HG03064 (cell line): ENCODE data around the gene DNM3.

ENCODE experiments used
- ATAC-seq: cut with Tn5 transposase; IDR thresholded peaks from one replicate; pipeline ENCODE4 v1.9.1; 2021; ENCODE audit warnings: low read depth; ENCODE audit not compliant: unreplicated experiment

DNM3 gene

DNA sequence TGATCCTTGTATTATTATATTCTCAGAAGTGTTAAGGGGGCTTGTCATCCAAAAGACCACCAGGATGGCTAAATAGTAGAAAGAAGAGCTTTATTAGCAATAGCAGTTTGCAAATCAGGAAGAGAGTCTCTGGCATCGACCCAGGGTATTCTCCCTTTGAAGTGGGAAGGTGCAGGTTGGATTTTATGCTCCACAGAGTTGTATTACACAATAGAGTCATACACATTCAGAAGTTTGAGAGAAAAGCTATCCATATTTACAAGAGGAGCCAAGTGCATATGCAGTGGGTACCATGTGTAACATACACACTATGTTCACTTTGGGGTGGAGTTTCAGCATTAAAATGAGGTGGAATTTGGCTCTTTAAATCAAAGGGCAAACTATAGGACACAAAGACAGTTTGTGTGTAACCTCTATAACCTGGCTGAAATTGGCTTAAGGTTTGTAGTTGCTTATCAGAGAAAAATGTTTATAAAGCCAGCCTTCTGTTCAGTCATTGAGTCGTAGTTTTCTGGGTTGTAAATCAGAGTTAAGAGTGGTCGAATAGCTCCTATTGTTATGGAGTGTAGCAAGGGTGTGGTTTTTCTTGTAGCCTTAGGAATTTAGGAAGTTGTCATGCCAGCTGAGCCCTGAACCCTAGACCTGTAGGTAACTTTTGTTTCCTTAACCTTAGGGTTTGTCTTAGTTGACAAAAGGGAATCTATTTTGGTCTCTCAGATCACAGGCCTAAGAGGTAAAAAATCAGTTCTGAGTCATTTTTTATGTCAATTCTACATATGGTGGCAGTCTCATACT lies 125.3 kb downstream of the DNM3 start:
- ATAC-seq = no peak

DNA sequence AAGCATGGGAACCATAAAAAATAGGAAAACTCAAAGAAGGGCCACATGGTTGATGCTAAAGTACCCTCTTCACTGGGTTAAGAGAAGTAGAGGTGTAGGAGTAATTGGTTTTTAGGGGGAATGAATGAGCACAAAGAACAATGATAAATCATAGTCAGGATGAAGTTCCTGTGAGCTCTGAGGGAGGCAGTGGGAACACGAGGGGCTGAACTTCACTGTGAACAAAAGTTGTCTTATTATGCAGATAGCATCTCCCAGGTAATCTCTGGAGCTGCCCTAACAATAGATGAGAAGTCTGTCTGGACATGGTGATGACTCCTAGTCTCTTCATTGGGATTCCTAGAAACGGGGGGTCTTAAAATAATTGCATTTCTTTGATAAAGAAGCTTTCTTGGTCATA lies 127.9 kb downstream of the DNM3 start:
- no peak for ATAC-seq

DNA sequence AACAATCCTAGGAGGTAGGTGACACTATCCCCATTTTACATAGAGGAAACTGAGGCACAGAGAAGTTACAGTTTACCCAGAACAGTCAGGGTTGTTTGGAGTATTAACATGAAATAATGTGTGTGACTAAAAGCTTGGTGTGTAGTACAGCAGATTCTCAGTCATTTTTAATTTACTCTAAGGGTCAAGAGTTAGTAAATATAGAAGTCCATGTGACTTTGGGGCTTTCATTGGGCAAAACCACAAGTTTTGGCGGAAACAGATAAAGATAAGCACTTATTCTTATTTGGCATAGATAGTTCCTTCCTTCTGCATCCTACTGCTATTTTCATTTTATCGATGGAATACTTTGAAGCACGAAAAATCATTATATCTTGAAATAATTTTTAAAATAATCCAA lies 128.5 kb downstream of the DNM3 start:
- no peak for ATAC-seq

DNA sequence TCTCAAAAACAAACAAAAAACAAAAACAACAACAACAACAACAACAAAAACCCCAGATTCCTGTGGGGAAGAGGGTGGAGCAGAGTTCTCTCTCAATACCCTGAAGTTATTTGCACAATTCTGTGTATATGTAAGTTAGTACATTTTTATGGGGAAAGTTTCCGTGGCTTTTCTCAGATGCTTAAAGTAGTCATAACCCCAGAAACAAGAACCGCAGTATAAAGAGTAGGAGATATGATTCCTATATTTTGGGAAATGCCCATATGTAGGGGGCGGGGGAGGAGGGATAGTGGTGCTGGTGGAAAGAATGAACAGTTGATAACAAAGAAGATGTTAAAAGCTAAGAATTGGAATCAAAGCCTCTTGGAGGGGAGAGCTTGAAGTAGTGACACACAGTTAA lies 131.5 kb downstream of the DNM3 start:
- no peak for ATAC-seq

DNA sequence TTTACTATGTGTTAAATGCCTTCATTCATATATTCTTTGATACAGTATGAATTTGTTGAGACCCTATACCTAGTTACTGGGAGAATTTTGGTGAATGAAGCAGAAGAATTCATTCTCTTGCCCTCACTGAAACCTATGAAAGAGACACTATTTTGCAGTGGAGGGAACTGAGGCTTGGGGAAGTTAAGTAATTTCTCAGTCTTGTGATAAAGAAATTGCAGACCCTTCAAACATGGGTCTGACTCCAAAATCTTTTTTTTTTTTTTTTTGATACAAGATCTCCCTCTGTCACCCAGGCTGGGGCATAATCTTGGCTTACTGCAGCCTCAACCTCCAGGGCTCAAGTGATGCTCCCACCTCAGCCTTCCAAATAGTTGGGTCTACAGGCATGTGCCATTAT lies 132.1 kb downstream of the DNM3 start:
- ATAC-seq = no peak

DNA sequence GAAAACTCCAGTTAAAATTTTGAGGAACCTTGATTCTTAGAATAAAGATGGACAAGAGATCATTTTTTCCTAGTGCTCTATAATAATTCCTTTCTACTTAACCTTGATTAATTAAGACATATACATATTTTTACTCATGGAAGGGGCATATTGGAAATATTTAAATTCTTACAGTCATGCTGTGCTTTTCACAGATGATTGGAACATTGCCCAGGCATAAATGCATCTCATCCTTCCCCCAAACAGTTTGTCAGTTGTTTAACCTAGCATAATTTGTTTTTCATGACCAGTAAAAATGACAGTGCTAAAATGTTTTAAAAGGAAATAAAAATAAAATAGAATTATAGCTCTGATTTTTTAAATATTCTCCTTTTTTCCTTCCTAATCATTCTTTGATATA lies 140.0 kb downstream of the DNM3 start:
- no peak for ATAC-seq

DNA sequence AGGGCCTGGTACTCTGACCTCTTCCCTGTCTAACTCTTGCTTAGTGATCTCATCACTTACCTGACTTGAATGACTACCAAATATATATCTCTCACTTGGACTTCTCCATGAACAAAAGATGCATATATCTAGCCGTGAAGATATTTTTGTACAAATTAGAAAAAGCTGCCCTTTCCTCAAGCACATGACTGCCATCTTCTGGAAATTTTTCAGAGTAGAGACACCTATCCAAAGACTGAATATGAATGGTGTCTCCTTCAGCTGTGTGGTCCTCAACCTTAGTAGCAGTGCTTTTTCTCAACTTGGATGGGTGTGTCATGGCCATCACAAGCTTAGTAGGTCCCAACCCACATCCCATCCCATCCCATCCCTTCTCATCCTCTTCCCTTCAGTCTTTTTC lies 142.3 kb downstream of the DNM3 start:
- no peak for ATAC-seq

DNA sequence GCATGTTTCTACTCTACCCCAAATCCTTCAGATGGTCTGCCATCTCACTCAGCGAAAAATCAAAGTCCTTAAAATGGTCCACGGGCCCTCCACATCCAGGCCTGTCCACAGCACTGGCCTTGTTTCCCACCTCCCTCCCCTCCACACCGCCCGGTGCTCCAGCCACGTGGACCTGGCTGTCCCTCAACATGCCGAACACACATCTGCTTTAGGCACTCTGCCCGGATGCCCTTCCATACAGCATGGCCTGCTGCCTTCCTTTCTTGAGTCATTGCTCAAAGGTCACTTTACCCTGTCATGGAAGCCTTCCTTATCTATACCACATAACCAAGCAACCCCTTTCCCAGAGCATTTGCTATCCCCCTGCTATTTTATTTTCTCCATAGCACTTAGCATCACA lies 143.0 kb downstream of the DNM3 start:
- ATAC-seq = no peak

DNA sequence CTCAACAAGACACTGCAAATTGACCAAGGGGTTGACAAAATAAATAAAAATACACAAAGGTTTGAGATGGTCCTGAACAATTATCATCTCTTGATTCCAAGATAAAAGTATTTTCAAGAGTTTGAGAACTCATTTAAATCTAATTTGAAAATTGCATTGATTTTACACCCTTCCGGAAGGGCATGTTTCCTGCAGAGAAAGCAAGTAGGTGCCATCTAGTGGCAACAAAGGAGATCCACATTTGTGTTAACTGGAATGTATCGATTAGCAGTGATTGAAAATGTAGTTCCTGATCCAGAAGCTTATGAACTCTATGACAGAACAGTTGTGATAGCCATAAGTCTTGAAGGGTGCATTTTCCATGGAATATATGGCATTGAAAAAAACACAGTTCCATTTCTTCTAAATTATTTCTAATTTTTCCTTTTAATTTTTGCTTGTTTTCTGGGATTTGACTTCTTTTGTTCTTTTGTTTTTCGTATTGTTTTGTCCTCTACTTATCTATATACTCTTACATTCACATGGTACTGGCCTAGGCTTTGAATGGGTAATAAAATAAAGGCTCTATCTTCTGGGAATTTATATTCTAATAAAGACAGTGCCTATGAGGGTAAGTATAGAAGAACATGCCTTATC lies 143.7 kb downstream of the DNM3 start:
- no peak for ATAC-seq

DNA sequence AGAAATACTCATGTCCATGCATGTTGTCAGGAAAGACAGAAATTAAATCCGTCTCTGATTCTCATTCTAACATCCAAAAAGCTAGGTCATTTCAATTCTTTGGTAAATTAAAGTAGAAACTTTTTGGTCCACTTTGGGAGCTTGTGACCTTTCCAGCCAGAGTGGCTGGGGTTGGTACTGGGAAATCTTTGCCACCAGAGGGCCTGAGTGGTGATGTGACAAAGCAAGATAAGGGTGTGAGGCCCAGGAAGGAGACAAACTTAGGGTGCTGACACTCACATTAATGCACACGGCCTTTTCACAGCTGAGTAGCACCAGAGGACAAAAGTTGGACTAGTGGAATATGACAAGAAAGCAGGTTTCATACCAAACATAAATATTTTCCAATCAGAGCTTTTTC lies 144.3 kb downstream of the DNM3 start:
- ATAC-seq = no peak

DNA sequence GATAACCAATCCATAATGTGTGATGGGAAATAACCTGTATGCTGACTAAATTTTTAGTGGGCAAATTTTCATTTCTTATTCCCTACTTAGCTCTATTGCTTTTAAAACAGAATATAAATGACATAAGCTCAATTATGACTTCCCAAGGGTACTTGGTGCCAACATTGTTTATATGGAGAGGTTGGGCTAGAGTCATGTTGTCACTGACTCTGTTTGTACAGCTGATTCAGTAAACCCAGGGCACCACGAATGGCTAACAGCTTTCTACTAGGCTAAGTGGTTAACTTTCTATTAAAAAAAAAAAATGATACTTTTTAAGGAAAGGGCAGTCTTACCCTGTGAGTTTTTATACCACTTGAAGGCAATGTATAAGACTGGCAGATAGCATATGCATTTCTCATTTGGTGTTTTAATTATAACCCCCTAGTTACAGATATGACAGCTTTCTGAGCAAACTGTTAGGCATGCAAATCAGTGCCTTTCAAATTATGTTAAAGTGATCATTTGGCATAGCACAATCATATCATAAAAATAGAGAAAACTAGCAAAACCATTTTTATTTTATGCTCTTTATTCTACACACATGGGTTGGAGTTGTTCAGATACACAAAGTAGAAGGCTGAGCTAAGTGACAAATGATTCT lies 147.1 kb downstream of the DNM3 start:
- no peak for ATAC-seq

DNA sequence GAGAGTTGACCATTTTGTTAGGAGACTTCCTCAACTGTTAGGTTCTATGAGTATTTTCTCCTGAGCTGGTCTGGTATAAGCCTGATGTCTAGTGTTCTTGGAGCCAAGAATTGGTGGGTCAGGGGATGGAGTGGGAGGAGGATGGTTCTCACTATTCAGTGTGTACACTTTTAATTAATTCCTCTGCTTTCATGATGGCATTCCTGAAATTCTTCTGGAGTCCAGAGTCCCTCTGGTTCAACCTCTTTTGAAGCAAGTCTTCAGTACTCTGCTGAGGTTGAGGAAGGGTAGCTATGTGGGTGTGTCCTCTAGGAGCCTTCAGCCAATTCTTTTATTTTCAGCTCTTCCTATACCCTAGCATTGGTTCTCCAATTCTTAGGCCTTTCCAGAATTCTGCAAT lies 149.1 kb downstream of the DNM3 start:
- ATAC-seq = no peak

DNA sequence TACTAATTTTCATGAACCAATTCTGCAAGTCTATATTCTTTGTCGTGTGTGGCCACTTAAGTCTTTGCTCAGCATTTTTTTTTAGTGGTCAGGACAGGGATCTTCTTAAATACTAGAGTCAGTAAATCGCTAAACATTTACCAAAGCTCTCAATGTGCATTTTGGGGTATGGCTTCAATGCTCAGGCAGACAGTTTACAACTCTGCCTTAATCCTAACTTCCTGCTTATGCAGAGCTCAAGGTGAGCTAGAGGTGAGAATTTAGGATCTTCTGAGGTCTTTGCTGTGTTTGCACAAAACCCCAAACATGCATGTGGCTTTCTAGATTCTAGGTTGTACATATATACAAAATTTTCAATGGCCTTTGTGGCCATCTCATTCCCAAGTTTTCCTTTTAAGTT lies 153.0 kb downstream of the DNM3 start:
- ATAC-seq = no peak

DNA sequence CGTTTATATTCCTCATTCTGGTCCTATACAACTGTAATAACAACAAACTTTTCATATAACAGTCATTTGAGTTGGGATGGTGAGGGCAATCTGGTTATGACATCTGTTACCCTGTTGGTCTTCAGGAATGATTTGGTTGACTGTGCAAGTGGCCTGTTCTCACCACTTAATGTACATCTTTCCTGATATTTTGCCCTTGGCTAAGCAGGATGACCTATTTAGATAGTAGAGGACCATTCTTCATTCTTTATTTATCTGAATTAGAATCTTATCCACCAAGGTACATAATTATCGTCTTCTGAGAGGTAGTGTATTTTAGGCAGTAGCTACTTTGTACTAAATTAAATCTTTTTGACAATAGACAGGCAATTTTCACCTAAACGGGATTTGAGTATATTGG lies 154.3 kb downstream of the DNM3 start:
- no peak for ATAC-seq

DNA sequence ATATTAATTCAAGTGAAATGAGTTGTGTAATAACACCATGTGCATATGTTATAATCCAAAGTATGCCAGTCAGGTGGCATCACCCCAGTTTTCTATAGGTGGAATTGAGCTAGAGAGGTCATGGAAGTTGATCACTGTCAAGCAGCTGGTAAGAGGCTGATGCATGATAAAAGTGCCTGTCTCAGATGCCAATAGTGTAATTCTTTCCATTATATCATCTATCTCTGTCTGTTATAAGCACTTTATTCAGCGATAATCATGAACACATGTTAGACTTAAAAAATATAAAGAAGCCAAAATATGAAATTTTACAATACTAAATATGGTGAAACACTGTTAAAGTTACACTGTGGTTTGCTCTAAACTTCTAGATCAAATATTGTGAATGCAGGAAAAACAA lies 156.6 kb downstream of the DNM3 start:
- ATAC-seq = no peak

DNA sequence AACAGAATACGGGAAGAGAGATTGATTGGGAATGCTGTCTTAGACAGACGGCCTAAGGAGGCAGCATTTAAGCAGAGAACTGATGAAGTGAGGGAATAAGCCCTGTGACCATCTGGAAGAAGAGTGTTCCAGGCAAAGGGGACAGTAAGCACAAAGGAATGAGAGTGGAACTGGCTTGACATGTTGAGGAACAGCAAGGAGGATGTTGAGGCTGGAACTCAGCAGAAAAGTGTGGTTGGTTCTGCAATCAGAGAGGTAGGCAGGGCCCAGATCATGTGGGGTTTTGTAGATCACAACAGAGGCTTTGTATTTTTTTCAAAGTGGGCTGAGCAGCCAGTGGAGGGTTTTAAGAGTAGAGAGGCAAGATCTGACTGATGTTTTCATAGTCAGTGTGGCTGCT lies 157.4 kb downstream of the DNM3 start:
- ATAC-seq = no peak

DNA sequence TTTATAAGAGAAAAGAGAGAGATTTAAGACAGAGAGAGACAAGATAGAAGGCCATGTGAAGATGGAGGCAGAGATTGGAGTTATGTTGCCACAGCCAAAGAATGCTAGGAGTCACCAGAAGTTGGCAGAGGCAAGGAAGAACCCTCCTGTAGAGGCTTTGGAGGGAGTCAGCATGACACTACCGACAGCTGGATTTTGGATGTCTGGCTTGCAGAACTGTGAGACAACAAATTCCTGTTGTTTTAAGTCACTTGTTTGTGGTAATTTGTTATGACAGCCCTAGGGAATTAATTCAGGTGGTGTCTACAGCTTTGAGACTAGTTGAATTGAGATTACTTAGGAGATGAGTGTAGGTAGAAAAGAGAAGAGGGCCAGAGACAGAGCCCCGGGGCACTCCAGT lies 158.5 kb downstream of the DNM3 start:
- no peak for ATAC-seq

DNA sequence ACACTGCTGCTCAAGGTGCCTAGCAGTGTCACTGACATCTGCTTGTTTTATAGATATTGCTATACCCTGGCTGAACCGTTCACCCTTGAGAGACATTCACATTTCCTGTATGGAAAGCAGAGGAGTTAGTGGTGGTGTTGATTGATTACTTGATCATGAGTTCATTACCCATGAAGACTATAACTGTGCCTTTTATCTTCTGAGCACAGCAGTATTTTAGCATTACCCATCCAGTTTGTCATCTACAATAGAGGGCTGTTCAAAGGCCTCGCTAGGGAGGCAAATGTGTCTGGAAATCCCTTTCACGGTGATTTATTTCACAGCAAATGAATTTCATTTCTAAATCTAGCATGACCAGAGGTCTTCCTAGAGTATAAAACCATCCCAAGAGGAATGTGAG lies 160.0 kb downstream of the DNM3 start:
- no peak for ATAC-seq

DNA sequence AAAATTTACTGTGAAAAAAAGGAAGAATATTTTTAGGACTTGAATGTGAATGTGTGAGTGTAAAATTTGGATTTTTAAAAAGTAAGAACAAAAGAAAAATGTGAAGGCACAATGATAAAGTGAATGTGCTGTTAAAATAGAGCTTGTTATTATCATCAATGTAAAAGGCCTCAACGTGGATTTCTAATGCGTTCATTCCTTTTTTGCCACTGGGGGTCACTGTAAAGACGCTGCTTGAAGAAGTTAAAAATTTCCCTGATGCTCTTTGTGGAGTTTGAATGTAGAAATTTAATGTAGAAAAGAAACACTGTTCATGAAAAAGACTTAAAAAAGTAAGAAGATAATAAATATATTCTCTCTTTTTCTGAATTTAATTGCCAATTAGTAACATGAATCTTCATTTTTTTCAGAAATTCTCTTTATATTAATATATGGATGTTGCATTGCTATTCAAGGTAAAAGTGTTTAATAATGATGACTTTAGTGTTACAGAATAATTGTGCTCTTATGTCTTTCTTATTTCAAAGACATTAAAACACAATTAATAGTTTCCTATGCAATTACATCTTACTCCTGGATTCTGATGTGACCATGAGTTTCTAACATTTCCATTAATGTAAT lies 161.5 kb downstream of the DNM3 start:
- ATAC-seq = no peak

DNA sequence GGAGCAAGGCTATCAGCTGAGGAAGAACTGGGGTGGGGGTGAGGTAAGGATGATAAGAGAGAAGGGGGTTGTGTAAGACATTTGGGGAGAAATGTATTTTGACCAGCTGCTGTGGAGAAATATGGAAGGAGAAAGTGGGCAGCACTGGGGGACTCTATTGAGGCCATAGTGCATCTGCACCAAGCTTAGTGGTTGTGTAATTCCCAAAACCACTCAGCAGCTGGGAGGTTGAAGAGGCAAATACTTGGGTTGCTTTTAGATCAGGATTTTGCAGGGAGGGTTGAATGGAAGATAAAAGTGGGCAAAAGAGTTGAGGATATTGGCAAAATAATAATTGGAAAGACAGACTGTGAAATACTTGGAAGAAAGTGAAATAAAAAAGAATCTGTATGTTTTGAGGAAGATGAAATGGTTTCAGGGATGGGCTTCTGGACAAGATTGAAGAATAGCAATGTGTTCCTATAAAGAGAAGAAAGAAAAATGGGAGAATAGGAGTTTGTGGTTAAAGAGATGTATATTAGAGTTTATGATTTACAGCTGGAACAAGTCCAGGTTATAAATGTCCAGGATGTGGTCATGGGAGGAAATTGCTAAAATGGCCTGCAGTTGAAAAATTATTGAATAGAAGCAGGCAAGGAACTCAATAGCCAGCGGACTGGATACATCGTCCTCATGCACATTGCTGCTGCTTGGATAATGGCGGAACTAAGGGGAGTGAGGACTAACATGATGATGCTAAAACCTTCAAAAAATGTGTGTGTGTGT lies 162.7 kb downstream of the DNM3 start:
- no peak for ATAC-seq

DNA sequence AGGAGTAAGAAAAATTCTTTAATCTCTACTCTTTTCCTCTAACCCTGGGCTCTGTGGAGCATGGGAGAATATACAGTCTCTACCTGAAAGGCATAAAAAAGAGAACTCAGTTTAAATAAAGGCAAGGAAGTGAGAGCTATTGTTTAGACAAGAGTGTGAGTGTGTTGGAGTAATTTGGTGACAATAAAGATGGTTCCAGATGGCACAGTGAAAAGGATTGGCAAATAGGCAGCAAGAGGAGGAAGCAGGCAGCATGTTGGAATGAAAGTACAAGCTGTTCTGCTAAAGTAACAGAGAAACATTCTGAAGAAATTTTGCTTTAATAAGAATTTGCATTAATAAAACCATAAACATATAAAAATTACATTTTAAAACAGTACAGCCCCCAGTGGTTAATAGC lies 163.4 kb downstream of the DNM3 start:
- ATAC-seq = no peak
